GM19324 (cell line): ENCODE data around the gene MANBA.
"Not testable (repeated sequence)": the region's sequence is repeated elsewhere in the genome, so short reads cannot be mapped to it uniquely, and the experiment has no call there.

Experiments used
- ATAC-seq: cut with Tn5 transposase; IDR thresholded peaks from one replicate; pipeline ENCODE4 v1.9.1; 2021; ENCODE audit warnings: mild to moderate bottlenecking, moderate library complexity; ENCODE audit not compliant: unreplicated experiment, low FRiP score

The MANBA gene

GRCh38 chr4:102726068-102726467 lies 34.7 kb downstream of the MANBA start:
- ATAC-seq: no peak

DNA sequence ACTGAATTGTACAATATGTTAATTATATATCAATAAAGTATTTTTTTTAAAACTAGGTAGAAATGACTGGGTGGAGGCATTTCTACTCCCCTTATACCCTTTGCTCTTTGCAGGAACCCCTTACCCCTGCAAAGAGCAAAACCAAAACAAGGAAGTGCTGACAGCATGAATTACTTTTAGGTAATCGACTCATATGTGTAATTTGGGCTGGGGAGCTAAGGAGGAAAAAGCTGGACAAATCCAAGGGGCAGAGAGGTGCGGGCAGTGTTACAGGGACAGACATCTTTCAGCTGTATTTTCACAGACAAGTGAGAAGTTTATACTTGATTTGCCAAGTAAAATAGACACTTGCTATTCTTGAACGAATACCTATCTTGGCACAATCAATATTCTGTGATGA lies 35.5 kb downstream of the MANBA start:
- no peak for ATAC-seq

GRCh38 chr4:102723511-102723910 lies 37.3 kb downstream of the MANBA start:
- ATAC-seq: no peak

GRCh38 chr4:102722740-102723139 lies 38.0 kb downstream of the MANBA start:
- no peak for ATAC-seq

DNA sequence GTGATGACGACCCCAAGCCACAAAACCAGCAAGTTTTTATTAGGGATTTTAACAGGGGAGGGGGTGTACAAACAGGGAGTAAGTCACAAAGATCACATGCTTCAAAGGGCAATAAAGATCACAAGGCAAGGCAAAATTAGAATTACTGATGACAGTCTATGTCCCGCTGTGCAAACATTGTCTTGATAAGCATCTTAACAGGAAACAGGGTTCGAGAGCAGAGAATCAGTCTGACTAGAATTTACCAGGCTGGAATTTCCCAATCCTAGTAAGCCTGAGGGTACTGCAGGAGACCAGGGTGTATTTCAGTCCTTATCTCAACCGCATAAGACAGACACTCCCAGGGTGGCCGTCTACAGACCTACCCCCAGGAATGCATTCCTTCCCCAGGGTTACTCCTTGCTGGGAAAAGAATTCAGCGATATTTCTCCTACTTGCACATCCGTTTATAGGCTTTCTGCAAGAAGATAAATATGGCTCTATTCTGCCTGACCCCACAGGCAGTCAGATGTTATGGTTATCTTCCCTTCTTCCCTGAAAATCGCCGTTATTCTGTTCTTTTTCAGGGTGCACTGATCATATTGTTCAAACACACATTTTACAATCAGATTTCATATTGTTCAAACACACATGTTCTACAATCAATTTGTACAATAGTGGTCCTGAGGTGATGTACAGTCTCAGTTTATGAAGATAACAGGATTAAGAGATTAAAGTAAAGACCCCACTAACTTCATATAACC lies 41.8 kb downstream of the MANBA start:
- not testable (repeated sequence) for ATAC-seq

GRCh38 chr4:102717448-102718092 lies 43.2 kb downstream of the MANBA start:
- ATAC-seq: no peak

GRCh38 chr4:102715057-102715456 lies 45.7 kb downstream of the MANBA start:
- ATAC-seq: no peak

GRCh38 chr4:102713774-102714173 lies 47.0 kb downstream of the MANBA start:
- ATAC-seq: not testable (repeated sequence)

DNA sequence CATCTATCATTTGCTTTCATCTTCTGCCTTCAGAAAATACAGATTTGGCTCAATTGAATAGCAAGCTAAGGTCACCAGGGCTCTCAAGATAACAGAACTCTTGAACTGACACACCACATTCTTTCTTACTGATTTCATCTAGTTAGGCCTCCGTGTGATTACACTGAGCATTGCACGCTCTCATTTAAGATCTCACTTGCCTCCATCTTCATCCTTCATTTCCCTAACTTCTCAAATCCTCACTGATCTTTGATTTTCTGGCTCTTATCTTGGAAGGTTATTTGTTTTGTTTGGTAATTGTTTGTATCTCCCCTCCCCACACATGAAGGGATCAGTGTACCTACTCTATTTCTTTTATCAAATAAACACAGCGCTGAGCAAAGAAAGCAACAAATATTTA lies 47.7 kb downstream of the MANBA start:
- no peak for ATAC-seq

- no peak for ATAC-seq
Measured at GRCh38 chr4:102710986-102711385, 49.8 kb downstream of the MANBA start.

- ATAC-seq: not testable (repeated sequence)
Measured at GRCh38 chr4:102709060-102709459, 51.7 kb downstream of the MANBA start.

- ATAC-seq: no peak
Measured at GRCh38 chr4:102707150-102707549, 53.6 kb downstream of the MANBA start.

DNA sequence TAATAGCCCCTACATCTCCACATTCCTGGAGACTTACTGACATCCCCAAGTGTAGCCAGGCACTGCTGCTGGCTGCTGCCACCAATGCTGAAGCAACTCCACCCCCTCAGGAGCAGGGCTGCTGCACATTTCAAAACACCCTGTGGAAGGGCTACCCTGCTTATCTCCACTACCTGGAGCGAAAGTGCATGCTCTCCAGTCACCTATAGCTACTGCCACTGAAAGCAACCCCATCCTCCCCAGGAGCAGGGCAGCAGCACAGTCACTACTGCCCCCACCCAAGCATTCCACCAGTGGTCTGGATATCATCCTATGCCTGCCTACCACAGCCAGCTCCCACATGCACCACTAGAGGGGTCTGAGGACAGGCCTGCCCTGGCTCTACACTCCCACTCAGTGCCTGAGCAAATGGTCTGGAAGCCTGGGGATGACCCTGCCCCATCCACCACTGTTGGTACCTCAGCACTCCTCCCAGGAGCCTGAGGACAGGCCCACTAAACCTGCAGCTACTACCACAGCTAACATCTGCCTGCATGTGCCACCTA lies 55.3 kb downstream of the MANBA start:
- no peak for ATAC-seq

- no peak for ATAC-seq
Measured at GRCh38 chr4:102696758-102697157, 64.0 kb downstream of the MANBA start.

- no peak for ATAC-seq
Measured at GRCh38 chr4:102694791-102695190, 66.0 kb downstream of the MANBA start.

DNA sequence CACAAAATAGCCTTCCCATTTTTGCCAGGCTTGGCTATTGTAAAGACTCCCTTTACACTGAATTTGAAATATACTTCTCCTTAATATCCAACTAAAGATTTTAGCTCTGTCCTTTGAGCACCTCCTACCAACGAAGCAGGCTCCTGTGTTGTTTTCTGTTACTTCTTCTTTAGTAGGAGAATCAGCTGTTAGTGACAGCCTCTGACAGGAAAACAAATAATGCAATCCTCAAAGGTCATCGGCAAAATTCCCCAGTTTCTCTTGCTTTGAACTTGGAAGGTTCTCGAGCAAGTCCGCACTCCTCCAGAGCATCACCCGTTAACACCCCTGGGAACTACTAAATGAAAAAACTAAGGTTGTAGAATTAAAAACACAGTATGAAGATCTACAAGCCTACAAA lies 66.9 kb downstream of the MANBA start:
- no peak for ATAC-seq

GRCh38 chr4:102693262-102693850 lies 67.4 kb downstream of the MANBA start:
- ATAC-seq: no peak

DNA sequence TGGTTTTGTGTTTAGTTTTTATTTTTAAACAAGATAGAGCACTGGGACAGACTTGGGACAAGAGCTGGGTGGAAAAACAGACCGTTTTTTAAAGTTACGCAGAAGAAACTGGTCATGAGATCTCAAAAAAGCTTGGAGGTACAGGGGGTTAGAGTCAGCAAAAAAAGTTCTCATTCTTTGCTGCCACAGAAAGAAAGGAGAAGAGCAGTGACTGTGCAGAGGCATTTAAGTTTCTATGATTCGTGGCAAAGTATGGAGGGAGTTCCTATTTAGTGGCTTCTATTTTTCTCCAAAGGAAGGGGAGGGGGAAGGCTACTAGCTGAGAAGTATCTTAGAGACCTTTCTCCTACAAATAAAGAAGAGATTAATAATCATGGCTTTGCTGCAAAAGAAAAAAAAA lies 68.3 kb downstream of the MANBA start:
- ATAC-seq: no peak

DNA sequence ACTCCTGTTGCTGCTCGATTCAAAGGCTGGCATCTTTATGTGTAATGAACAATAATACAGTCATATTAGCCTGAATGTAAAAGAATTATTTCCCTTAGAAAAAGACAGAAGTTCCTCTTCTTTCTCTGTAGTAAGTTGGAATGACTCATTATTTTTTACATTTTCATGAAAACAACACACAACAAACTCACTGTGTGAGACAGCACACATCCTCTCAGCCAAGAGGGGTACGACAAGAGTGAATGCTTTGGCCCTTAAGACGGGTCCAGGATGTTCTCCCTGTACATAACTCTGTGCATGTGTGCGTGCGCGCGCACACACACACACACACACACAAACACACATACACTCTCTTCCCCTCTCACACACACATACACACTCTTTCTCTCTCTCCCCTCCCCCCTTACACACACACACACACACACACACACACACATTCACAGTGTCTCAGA lies 72.8 kb downstream of the MANBA start:
- ATAC-seq: peak; percentile 10

DNA sequence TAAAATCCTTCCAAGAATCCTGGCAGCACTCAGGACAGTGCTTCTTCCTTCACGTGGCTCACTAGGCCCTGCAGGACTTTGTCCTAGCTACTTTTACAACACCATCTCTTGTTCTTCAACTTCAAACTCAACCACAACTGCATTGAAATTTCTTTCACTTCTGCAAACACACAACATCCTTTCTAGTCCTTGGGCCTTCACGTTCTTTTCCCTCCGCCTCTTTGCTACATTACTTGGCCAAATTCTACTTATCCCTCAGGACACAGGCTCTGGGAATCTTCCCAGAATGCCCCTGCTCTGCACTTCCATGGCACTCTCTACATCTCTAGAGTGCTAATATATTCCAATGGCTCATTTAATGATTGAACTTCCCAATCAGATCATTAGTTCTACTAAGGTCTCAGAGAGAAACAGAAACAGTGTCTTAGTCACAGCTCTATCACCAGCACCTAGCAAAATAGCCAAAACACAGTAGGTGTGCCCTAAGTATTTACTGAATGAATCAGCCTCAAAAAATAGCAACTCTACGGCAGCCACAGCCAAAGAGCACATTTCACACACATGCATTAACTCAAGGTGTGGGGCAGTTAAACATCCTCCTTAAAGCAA lies 73.3 kb downstream of the MANBA start:
- ATAC-seq: peak; percentile 92

- no peak for ATAC-seq
Measured at GRCh38 chr4:102685768-102686167, 75.0 kb downstream of the MANBA start.
